Ectodermal cell (in vitro differentiated cells): ENCODE measurements around the gene MGME1.

Experiments
- H3K27ac ChIP-seq: 2 replicates; pipeline ENCODE4 v1.7.0; 2013; ENCODE audit warnings: mild to moderate bottlenecking, low read depth, low read length; ENCODE audit not compliant: insufficient read depth, poor library complexity, severe bottlenecking
- H3K27me3 ChIP-seq: 2 replicates; pipeline ENCODE4 v1.7.0; 2013; ENCODE audit warnings: mild to moderate bottlenecking, low read length; ENCODE audit not compliant: insufficient read depth, control insufficient read depth, poor library complexity, severe bottlenecking
- H3K36me3 ChIP-seq: one replicate; pipeline ENCODE4 v1.7.0; 2013; ENCODE audit warnings: low read length; ENCODE audit not compliant: control insufficient read depth, insufficient read depth
- H3K4me1 ChIP-seq: one replicate; pipeline ENCODE4 v1.7.0; 2013; ENCODE audit warnings: low read length; ENCODE audit not compliant: control insufficient read depth, insufficient read depth
- H3K4me3 ChIP-seq: 2 replicates; pipeline ENCODE4 v1.7.0; 2013; ENCODE audit warnings: low read depth, low read length, control low read depth; ENCODE audit not compliant: insufficient read depth
- H3K9me3 ChIP-seq: 2 replicates; pipeline ENCODE4 v1.7.0; 2013; ENCODE audit warnings: mild to moderate bottlenecking, low read length, moderate library complexity; ENCODE audit not compliant: control insufficient read depth
- WGBS, 2 experiments: methylation state at CpG; one replicate each; pipeline ENCODE4 v1.1.7; 2013; ENCODE audit warnings: missing lambda C conversion rate in 2 of 2; 5-methylcytosine and 5-hydroxymethylcytosine counted together

The MGME1 gene

DNA sequence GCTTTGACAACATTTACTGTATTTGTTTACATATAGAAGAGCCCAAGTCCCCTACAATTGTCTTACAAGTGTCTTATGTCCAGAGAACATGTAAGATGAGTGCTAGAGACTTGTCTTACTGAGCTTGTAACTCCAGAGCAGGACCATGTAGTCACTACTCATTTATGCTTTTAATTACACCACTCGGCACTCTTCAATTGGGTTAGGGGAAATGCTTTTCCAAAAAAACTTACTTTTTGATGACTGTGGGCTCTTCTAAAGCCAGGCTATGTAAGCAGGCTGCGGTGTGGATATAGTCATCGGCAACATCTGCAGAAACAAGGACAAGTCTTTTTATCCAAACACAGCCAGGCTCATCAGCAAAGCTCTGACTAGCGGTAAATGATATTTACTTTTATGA lies 18.9 kb upstream of the MGME1 start:
- Histone ChIP-seq H3K27ac (no peak overlapping the region), H3K4me3 (no peak overlapping the region), H3K4me1 (no peaks in the 10 kb centered on the region), H3K36me3 (peaks cover 86% of the 10 kb centered on the region), H3K27me3 (no peaks in the 10 kb centered on the region), H3K9me3 (no peaks in the 10 kb centered on the region)
- 98% methylated on average over 3 to 4 of the region's 4 CpGs for WGBS, 2 experiments

DNA sequence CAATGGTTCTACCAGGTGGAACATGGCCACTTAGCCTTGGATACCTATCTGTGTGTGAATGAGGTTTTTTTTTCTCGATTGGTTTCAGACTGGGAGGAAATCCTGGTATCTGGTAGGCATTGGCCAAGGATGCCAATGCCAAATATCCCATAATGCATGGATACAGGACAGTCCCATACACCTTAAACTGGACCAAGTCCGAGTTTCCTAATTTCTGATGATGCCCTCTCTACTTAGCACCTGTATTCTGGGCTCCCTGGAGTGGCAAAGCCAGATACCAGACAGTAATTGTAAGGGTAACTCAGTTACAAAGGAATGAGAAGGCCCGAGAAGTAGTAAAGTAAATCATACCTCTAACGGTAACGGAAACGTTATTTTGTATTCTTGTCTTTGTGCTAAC lies 18.1 kb upstream of the MGME1 start:
- H3K27me3 ChIP-seq: no peaks in the 10 kb centered on the region

DNA sequence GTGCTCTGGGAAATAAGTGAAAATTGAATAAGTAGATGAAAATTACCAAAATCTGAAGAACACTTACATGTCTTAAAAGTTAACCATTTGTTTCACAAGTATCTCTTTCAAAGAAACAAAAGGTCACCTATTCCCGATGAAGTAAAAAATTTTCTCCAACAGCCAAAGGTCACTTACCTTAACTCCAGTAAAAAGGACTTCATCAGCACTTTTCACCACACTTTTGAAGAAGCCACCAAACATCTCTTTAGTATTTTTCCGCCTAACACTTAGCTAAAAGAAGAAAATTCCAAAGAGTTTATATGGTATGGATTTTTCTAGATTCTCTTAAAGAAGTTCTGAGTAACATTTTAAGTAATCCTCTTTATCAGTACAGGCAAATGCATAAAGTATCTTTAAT lies 17.5 kb upstream of the MGME1 start:
- H3K9me3 ChIP-seq: no peaks in the 10 kb centered on the region
- H3K36me3 ChIP-seq: peaks cover 76% of the 10 kb centered on the region
- no peak overlapping the region for H3K4me3 ChIP-seq
- H3K4me1 ChIP-seq: no peaks in the 10 kb centered on the region
- no peak overlapping the region for H3K27ac ChIP-seq
- WGBS, 2 experiments: 93 to 97% methylated on average over 1 to 2 of the region's 2 CpGs
- no peaks in the 10 kb centered on the region for H3K27me3 ChIP-seq

More for the DNA sequence above, 18.1 kb upstream of the MGME1 start:
- Histone ChIP-seq H3K9me3 (no peaks in the 10 kb centered on the region), H3K4me3 (no peak overlapping the region), H3K4me1 (no peaks in the 10 kb centered on the region), H3K36me3 (peaks cover 80% of the 10 kb centered on the region), H3K27ac (no peak overlapping the region)
- 87% methylated on average over 6 of the region's 6 CpGs for WGBS, 2 experiments

DNA sequence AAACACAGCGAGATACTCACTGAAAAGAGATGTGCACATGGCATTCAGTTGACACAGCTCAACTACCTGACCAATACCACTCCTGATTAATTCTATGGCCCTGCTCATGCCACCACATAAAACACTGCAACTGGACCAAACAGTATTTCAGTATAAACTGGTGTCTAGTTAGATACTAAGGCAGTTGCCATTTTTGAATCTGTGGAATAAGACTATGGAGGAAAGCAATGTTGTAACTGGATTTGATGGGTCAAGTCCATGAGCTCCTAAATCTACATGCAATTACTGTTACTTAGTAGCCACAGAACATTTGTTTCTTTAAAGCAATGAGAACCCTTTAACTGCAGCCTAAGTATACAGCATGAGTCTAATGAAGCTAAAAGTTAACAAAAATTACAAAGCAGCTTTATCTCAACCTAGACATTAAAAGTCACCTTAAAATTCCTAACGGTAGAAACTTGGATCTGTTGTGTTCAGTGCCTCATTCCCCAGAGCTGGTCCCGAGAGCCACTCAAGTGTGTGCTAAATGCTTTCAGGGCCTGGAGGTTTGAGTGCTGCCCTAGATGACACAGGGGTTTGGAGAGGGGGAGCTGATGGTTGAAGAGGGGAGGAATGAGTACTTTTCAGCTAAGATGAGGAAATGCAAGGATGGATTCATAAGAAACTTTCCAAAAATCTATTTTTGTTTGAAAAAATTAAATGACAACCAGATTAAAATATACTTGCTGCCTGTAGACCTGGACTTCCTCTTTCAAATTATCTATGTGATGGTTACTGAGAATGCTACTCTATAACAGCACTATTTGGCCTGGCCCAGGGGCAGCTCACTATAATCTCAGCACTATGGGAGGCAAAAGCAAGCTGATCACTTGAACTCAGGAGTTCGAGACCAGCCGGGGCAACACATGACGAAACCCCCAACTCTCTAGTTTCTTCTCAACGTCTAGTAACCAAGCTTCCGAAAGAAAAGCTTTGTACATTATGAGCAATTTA lies 15.8 kb upstream of the MGME1 start:
- WGBS, 2 experiments: 96 to 97% methylated on average over 8 of the region's 8 CpGs

DNA sequence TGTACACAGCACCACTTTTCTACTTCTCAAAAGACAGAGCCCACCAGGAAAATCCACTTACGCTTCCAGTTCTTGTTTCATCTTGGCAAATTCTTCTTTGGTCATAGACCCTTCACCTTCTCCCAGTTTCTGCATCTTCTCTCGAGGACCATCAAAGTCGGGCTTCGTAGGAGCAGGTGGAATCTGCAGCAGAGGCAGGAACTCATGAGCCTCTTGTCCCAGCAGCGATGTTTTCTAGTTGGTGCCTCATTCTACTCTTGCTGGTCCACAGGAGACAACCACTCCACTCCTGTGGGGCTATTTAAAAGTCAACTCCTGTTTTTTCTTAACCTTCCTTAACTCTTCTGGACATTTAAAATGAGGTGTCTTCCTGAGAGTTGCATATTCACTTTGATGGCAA lies 14.9 kb upstream of the MGME1 start:
- H3K36me3 ChIP-seq: peaks cover 54% of the 10 kb centered on the region
- WGBS, 2 experiments: 92 to 97% methylated on average over 5 of the region's 5 CpGs
- no peaks in the 10 kb centered on the region for H3K9me3 ChIP-seq
- H3K27ac ChIP-seq: no peak overlapping the region
- no peak overlapping the region for H3K4me3 ChIP-seq
- no peaks in the 10 kb centered on the region for H3K27me3 ChIP-seq
- H3K4me1 ChIP-seq: no peaks in the 10 kb centered on the region

More for the DNA sequence above, 15.8 kb upstream of the MGME1 start:
- Histone ChIP-seq H3K27me3 (no peaks in the 10 kb centered on the region), H3K4me3 (no peak overlapping the region), H3K4me1 (no peaks in the 10 kb centered on the region), H3K9me3 (no peaks in the 10 kb centered on the region), H3K27ac (no peak overlapping the region), H3K36me3 (peaks cover 63% of the 10 kb centered on the region)

GRCh38 chr20:17955302-17955701 lies 13.5 kb upstream of the MGME1 start:
- no peaks in the 10 kb centered on the region for H3K9me3 ChIP-seq
- H3K27me3 ChIP-seq: no peaks in the 10 kb centered on the region
- no peak overlapping the region for H3K27ac ChIP-seq
- no peaks in the 10 kb centered on the region for H3K4me1 ChIP-seq
- H3K36me3 ChIP-seq: peaks cover 40% of the 10 kb centered on the region
- WGBS, 2 experiments: 85 to 94% methylated on average over 3 of the region's 3 CpGs
- no peak overlapping the region for H3K4me3 ChIP-seq

- H3K9me3 ChIP-seq: no peaks in the 10 kb centered on the region
- H3K4me1 ChIP-seq: peaks cover 7% of the 10 kb centered on the region
- H3K27me3 ChIP-seq: no peaks in the 10 kb centered on the region
- 91 to 95% methylated on average over 8 of the region's 8 CpGs for WGBS, 2 experiments
- no peak overlapping the region for H3K4me3 ChIP-seq
- no peak overlapping the region for H3K27ac ChIP-seq
- peaks cover 31% of the 10 kb centered on the region for H3K36me3 ChIP-seq
Observed at GRCh38 chr20:17956099-17956685, 12.6 kb upstream of the MGME1 start.

DNA sequence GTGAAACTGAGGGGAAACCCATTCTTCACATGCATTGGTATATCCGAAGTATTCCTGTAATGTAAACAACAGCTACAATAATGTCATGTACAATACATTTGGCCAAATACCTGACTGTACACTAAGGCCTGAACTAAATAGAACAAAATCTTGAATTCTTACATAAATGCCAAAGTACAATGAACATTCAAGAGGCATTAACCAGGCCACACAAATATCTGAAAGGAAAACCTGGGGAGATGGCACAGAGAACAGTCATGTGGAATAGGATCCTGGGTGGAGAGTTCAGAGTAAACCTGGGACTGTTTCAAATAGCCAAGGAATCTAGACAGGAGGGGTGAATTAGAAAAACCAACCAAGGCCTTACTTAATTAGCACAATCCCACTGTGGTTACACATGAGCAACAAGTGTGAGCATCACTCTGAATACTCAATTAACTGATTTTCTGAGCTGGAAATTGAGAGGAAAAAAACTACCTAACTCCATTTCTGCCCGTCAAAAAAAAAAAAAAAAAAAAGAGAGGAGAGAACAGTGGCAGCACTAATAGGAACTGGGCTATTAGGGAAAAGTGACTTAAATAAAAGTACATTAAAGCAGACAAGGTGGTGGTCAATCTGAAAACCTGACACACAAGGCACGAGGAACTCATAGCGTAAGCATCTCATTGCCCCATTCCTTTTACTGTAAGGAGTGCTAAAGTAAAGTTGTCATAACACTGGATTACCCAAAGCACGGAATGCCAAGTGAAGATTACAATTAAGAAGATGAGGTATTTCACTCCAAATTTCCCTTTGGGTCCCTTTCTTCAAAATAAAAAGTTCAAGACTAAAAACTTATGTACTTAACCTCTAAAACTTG lies 11.1 kb upstream of the MGME1 start:
- Histone ChIP-seq H3K27ac (no peak overlapping the region), H3K4me1 (peaks cover 12% of the 10 kb centered on the region), H3K36me3 (peaks cover 27% of the 10 kb centered on the region), H3K4me3 (no peak overlapping the region), H3K27me3 (no peaks in the 10 kb centered on the region), H3K9me3 (no peaks in the 10 kb centered on the region)
- WGBS, 2 experiments: 83% methylated on average over 5 of the region's 5 CpGs

GRCh38 chr20:17958373-17959256 lies 10.2 kb upstream of the MGME1 start:
- WGBS, 2 experiments: 84 to 87% methylated on average over 5 of the region's 5 CpGs
- no peak overlapping the region for H3K4me3 ChIP-seq
- peaks cover 12% of the 10 kb centered on the region for H3K4me1 ChIP-seq
- no peaks in the 10 kb centered on the region for H3K27me3 ChIP-seq
- no peaks in the 10 kb centered on the region for H3K9me3 ChIP-seq
- H3K27ac ChIP-seq: no peak overlapping the region
- peaks cover 18% of the 10 kb centered on the region for H3K36me3 ChIP-seq
